H9 (cell line): ENCODE results near the gene MTURN. TPM values are rescaled to one million over a fixed set of nuclear protein-coding genes. Genes with fewer than 3 reads are reported as not detected.

Source experiments
- DNase-seq: peaks from one replicate; pipeline ENCODE4 v3.0.0-alpha.2; 2017
- H2AFZ ChIP-seq: one replicate; pipeline ENCODE4 v1.6.1; 2013; ENCODE audit warnings: mild to moderate bottlenecking, low read length, control low read depth, moderate library complexity
- H2AK5ac ChIP-seq: 2 replicates; pipeline ENCODE4 v1.6.1; 2013; ENCODE audit warnings: low read length, control low read depth, mixed read lengths; ENCODE audit not compliant: insufficient read length
- H2BK120ac ChIP-seq: one replicate; pipeline ENCODE4 v1.6.1; 2013; ENCODE audit warnings: low read depth, mild to moderate bottlenecking, low read length, control low read depth, inconsistent platforms; ENCODE audit not compliant: poor library complexity, severe bottlenecking
- H2BK12ac ChIP-seq: 2 replicates; pipeline ENCODE4 v1.6.1; 2013; ENCODE audit warnings: low read length, control low read depth, mixed read lengths, low read depth; ENCODE audit not compliant: insufficient read length
- H2BK15ac ChIP-seq: 2 replicates; pipeline ENCODE4 v1.6.1; 2013; ENCODE audit warnings: low read depth, low read length, control low read depth
- H2BK20ac ChIP-seq: one replicate; pipeline ENCODE4 v1.6.1; 2013; ENCODE audit warnings: low read depth, mild to moderate bottlenecking, low read length, control low read depth, inconsistent platforms; ENCODE audit not compliant: poor library complexity, severe bottlenecking
- H2BK5ac ChIP-seq: 2 replicates; pipeline ENCODE4 v1.6.1; 2013; ENCODE audit warnings: low read length, control low read depth, mixed read lengths; ENCODE audit not compliant: insufficient read length
- H3K14ac ChIP-seq: 2 replicates; pipeline ENCODE4 v1.6.1; 2013; ENCODE audit warnings: low read length, control low read depth; ENCODE audit not compliant: insufficient read depth
- H3K18ac ChIP-seq: 2 replicates; pipeline ENCODE4 v1.6.1; 2013; ENCODE audit warnings: low read depth, mild to moderate bottlenecking, mixed read lengths, low read length, control low read depth; ENCODE audit not compliant: insufficient read length
- H3K23ac ChIP-seq: 2 replicates; pipeline ENCODE4 v1.6.1; 2013; ENCODE audit warnings: low read length, control low read depth, mixed read lengths, low read depth; ENCODE audit not compliant: insufficient read length
- H3K23me2 ChIP-seq: 2 replicates; pipeline ENCODE4 v1.6.1; 2013; ENCODE audit warnings: low read depth, mild to moderate bottlenecking, mixed read lengths, low read length, control low read depth; ENCODE audit not compliant: insufficient read length, poor library complexity, severe bottlenecking
- H3K27ac ChIP-seq: 2 replicates; pipeline ENCODE4 v1.5.1; 2013; ENCODE audit warnings: low read length, control low read depth, mixed read lengths, low read depth; ENCODE audit not compliant: insufficient read length
- H3K27me3 ChIP-seq: 2 replicates; pipeline ENCODE4 v1.6.1; 2013; ENCODE audit warnings: low read length, control low read depth, inconsistent platforms; ENCODE audit not compliant: insufficient read depth
- H3K4ac ChIP-seq: 2 replicates; pipeline ENCODE4 v1.6.1; 2013; ENCODE audit warnings: low read depth, mild to moderate bottlenecking, control low read depth, inconsistent platforms, low read length, moderate library complexity
- H3K4me1 ChIP-seq: 2 replicates; pipeline ENCODE4 v1.6.1; 2013; ENCODE audit warnings: low read length, control low read depth, inconsistent platforms; ENCODE audit not compliant: insufficient read depth
- H3K4me2 ChIP-seq: 2 replicates; pipeline ENCODE4 v1.6.1; 2013; ENCODE audit warnings: low read length, control low read depth, mixed read lengths; ENCODE audit not compliant: insufficient read length, insufficient read depth
- H3K56ac ChIP-seq: 2 replicates; pipeline ENCODE4 v1.6.1; 2013; ENCODE audit warnings: low read depth, mild to moderate bottlenecking, mixed read lengths, low read length, control low read depth; ENCODE audit not compliant: insufficient read length
- H3K79me1 ChIP-seq: 2 replicates; pipeline ENCODE4 v1.6.1; 2013; ENCODE audit warnings: low read depth, mild to moderate bottlenecking, moderate library complexity, low read length, control low read depth, inconsistent platforms; ENCODE audit not compliant: insufficient read depth, poor library complexity, severe bottlenecking
- H3K79me2 ChIP-seq: 2 replicates; pipeline ENCODE4 v1.6.1; 2013; ENCODE audit warnings: low read length, control low read depth, inconsistent platforms; ENCODE audit not compliant: insufficient read depth
- H3K9ac ChIP-seq: 2 replicates; pipeline ENCODE4 v1.6.1; 2013; ENCODE audit warnings: low read length, control low read depth, mixed read lengths; ENCODE audit not compliant: insufficient read length; ENCODE audit errors: extremely low read depth
- H3K9me3 ChIP-seq: one replicate; pipeline ENCODE4 v1.6.1; 2013; ENCODE audit warnings: low read depth, low read length, inconsistent platforms; ENCODE audit not compliant: control insufficient read depth
- H3T11ph ChIP-seq: one replicate; pipeline ENCODE4 v1.6.1; 2013; ENCODE audit warnings: mild to moderate bottlenecking, low read length, control low read depth, inconsistent platforms
- H4K20me1 ChIP-seq: one replicate; pipeline ENCODE4 v1.6.1; 2013; ENCODE audit not compliant: control insufficient read depth, insufficient read length, insufficient read depth
- H4K5ac ChIP-seq: 2 replicates; pipeline ENCODE4 v1.6.1; 2013; ENCODE audit warnings: low read depth, mild to moderate bottlenecking, mixed read lengths, low read length, control low read depth; ENCODE audit not compliant: insufficient read length
- H4K8ac ChIP-seq: replicated peaks from 2 replicates; pipeline ENCODE4 v1.6.1; 2013; ENCODE audit warnings: low read length, control low read depth, mixed read lengths, low read depth; ENCODE audit not compliant: insufficient read length
- H4K91ac ChIP-seq: 2 replicates; pipeline ENCODE4 v1.6.1; 2013; ENCODE audit warnings: low read depth, mild to moderate bottlenecking, moderate library complexity, mixed read lengths, low read length, control low read depth; ENCODE audit not compliant: insufficient read length
- H3K27ac Mint-ChIP-seq, 3 experiments: 2 replicates in 2 of 3; 3 replicates in 1 of 3; pipeline ENCODE4 v1.8.0; 2020 to 2021; ENCODE audit warnings: mixed read lengths in 3 of 3, mild to moderate bottlenecking in 1 of 3, moderate library complexity in 1 of 3
- H3K27me3 Mint-ChIP-seq: 2 replicates; pipeline ENCODE4 v1.8.0; 2021; ENCODE audit warnings: low read depth, mild to moderate bottlenecking, moderate library complexity, mixed read lengths
- H3K36me3 Mint-ChIP-seq, 3 experiments: 2 replicates in 2 of 3; 3 replicates in 1 of 3; pipeline ENCODE4 v1.8.0; 2020 to 2021; ENCODE audit warnings: low read depth in 3 of 3, mixed read lengths in 3 of 3; ENCODE audit not compliant: insufficient read depth in 1 of 3
- H3K4me1 Mint-ChIP-seq, 2 experiments: 2 replicates each; pipeline ENCODE4 v1.8.0; 2020; ENCODE audit warnings: mixed read lengths in 2 of 2
- H3K4me3 Mint-ChIP-seq, 2 experiments: 2 replicates in 1 of 2; 3 replicates in 1 of 2; pipeline ENCODE4 v1.8.0; 2020 to 2021; ENCODE audit warnings: mild to moderate bottlenecking in 2 of 2, mixed read lengths in 2 of 2, moderate library complexity in 1 of 2
- H3K9me3 Mint-ChIP-seq, 2 experiments: 2 replicates in 1 of 2; 3 replicates in 1 of 2; pipeline ENCODE4 v1.8.0; 2020; ENCODE audit warnings: mild to moderate bottlenecking in 2 of 2, mixed read lengths in 2 of 2, moderate library complexity in 1 of 2
- CTCF ChIP-seq: fragments of 200-600 bp; sonication (generic); conservative IDR thresholded peaks from 3 replicates; pipeline ENCODE4 v1.8.0; 2021; ENCODE audit warnings: antibody characterized with exemption, mild to moderate bottlenecking
- WGBS: extraction: QIAGEN DNeasy Blood & Tissue Kit; methylation state at CpG from one replicate; pipeline ENCODE4 v1.1.7; 2013; ENCODE audit warnings: missing lambda C conversion rate, low lambda C conversion rate, mixed read lengths; ENCODE audit not compliant: insufficient read length; ENCODE audit errors: extremely low coverage; 5-methylcytosine and 5-hydroxymethylcytosine counted together
- total RNA-seq: library from RNA; stranded (reverse); gene quantifications from 2 replicates; pipeline ENCODE4 v1.2.1, GENCODE V29; 2021

Gene MTURN
- total RNA-seq, 1 experiment from 2014 or later, result 3.4 TPM

- Mint-ChIP-seq H3K4me3 (no peak overlapping the region), H3K36me3 (no peaks in the 10 kb centered on the region), H3K27ac (no peak overlapping the region), H3K4me1 (peaks cover 0 to 2% of the 10 kb centered on the region in 2 experiments; a peak in 1 of 4 replicates), H3K9me3 (no peaks in the 10 kb centered on the region), H3K27me3 (peaks cover 4% of the 10 kb centered on the region; the same call in 1 of the 2 replicates)
- no peak overlapping the region for H2BK120ac ChIP-seq
- no peak overlapping the region for H3K14ac ChIP-seq
- TF ChIP-seq CTCF, result no peak
- no peak overlapping the region for H2AK5ac ChIP-seq
- H4K5ac ChIP-seq, result no peak overlapping the region
- H3K27ac ChIP-seq, result no peak overlapping the region
- H3K18ac ChIP-seq, result no peak overlapping the region
- H3K23ac ChIP-seq, result no peak overlapping the region
- no peak overlapping the region for H2BK15ac ChIP-seq
- no peak overlapping the region for H3K4ac ChIP-seq
- no peak overlapping the region for H4K8ac ChIP-seq
- no peaks in the 10 kb centered on the region for H4K20me1 ChIP-seq
- H2BK5ac ChIP-seq, result no peak overlapping the region
- no peak overlapping the region for H2BK20ac ChIP-seq
- H3K23me2 ChIP-seq, result no peaks in the 10 kb centered on the region
- DNase-seq, result no peak
- no peak overlapping the region for H3K4me2 ChIP-seq
- no CpG with 5 or more reads among the region's 8 CpGs for WGBS
- H3K4me1 ChIP-seq, result no peaks in the 10 kb centered on the region
- no peak overlapping the region for H3K56ac ChIP-seq
- H2AFZ ChIP-seq, result no peak overlapping the region
- no peaks in the 10 kb centered on the region for H3K9me3 ChIP-seq
- no peak overlapping the region for H4K91ac ChIP-seq
- no peaks in the 10 kb centered on the region for H3K27me3 ChIP-seq
- H2BK12ac ChIP-seq, result no peak overlapping the region
- H3K79me1 ChIP-seq, result no peaks in the 10 kb centered on the region
- no peak overlapping the region for H3T11ph ChIP-seq
- H3K9ac ChIP-seq, result no peak overlapping the region
- H3K79me2 ChIP-seq, result no peaks in the 10 kb centered on the region
Measured at GRCh38 chr7:30206942-30207341, 72.2 kb downstream of the MTURN start.
